Chondrocyte (in vitro differentiated cells): ENCODE measurements around the gene LGALS7B. TPM values are rescaled to one million over a fixed set of nuclear protein-coding genes. Genes with fewer than 3 reads are reported as not detected.
"Not testable (repeated sequence)": the region's sequence is repeated elsewhere in the genome, so short reads cannot be mapped to it uniquely, and the experiment has no call there.

ENCODE experiments used
- DNase-seq: peaks from one replicate; pipeline ENCODE4 v3.0.0; 2021; ENCODE audit warnings: mixed read lengths, low spot score
- H3K27ac Mint-ChIP-seq: one replicate; pipeline ENCODE4 v1.8.0; 2021; ENCODE audit warnings: mild to moderate bottlenecking, moderate library complexity, mixed read lengths; ENCODE audit not compliant: unreplicated experiment
- H3K27me3 Mint-ChIP-seq: 2 replicates; pipeline ENCODE4 v1.8.0; 2021; ENCODE audit warnings: low read depth, mixed read lengths
- H3K36me3 Mint-ChIP-seq: 2 replicates; pipeline ENCODE4 v1.8.0; 2021; ENCODE audit warnings: low read depth, mixed read lengths
- H3K4me1 Mint-ChIP-seq: 2 replicates; pipeline ENCODE4 v1.8.0; 2021; ENCODE audit warnings: low read depth, mild to moderate bottlenecking, mixed read lengths
- H3K4me3 Mint-ChIP-seq: one replicate; pipeline ENCODE4 v1.8.0; 2021; ENCODE audit warnings: mild to moderate bottlenecking, moderate library complexity, mixed read lengths; ENCODE audit not compliant: unreplicated experiment
- H3K9me3 Mint-ChIP-seq: 2 replicates; pipeline ENCODE4 v1.8.0; 2021; ENCODE audit warnings: low read depth, mixed read lengths
- total RNA-seq: library from RNA; stranded (reverse); gene quantifications from 3 replicates; pipeline ENCODE4 v1.2.1, GENCODE V29; 2021
- TF ChIP-seq, protein P1 (sequence below): fragments of 200-600 bp; sonication (generic); IDR thresholded peaks from 2 replicates; pipeline ENCODE4 v1.5.0; 2021; ENCODE audit warnings: antibody characterized with exemption, mild to moderate bottlenecking, moderate library complexity

LGALS7B gene
- total RNA-seq, 1 donor from 2014 or later, result not detected

DNA sequence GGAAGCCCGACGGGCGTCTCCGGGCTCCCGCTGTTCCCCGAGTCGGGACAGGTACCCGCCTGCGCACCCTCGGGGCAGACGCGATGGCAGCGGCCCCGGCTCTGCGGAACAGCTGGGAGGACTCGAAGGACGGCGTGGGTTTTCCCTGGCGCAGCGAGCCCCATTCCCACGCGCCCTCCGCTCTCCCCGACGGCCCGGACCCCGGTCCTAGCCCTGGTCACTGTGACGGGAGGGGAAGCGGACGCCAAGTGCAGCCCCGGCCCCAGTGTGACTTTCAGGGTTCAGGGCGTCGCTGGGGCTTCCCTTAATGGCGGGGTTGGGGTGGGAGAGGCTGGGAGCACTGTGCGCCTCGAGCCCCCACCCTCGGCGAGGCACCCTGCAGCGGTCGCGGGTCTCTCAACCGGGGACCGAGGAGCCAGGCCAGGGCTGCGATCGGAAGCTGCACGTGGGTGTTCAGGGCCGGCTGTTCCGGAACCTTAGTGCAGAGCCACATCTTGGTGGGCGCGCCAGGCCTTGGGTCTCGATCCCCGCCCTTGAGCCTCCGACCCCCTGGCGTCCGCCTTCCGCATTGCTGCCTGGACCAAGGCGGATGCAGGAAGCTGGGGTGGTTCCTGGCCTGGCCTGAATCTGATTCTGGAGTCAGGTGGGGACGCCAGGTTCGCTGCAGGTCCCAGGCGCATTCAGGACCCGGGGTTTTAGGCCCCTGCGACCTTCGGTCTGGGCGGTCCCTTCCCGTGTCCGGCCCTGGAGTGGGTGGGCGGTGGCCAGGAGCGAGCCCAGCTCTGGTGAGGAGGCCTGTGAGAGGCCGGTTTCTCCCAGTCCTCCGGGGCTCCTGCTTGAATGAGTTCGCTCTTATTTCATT lies 3.5 kb downstream of the LGALS7B start:
- TF ChIP-seq, protein P1, sequence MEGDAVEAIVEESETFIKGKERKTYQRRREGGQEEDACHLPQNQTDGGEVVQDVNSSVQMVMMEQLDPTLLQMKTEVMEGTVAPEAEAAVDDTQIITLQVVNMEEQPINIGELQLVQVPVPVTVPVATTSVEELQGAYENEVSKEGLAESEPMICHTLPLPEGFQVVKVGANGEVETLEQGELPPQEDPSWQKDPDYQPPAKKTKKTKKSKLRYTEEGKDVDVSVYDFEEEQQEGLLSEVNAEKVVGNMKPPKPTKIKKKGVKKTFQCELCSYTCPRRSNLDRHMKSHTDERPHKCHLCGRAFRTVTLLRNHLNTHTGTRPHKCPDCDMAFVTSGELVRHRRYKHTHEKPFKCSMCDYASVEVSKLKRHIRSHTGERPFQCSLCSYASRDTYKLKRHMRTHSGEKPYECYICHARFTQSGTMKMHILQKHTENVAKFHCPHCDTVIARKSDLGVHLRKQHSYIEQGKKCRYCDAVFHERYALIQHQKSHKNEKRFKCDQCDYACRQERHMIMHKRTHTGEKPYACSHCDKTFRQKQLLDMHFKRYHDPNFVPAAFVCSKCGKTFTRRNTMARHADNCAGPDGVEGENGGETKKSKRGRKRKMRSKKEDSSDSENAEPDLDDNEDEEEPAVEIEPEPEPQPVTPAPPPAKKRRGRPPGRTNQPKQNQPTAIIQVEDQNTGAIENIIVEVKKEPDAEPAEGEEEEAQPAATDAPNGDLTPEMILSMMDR, result no peak
- Mint-ChIP-seq H3K27me3 (no peaks in the 10 kb centered on the region), H3K36me3 (no peaks in the 10 kb centered on the region), H3K9me3 (peaks cover 3% of the 10 kb centered on the region), H3K27ac (peak overlapping the region; percentile 78), H3K4me3 (no peak overlapping the region), H3K4me1 (peaks cover 12% of the 10 kb centered on the region)
- DNase-seq, result no peak

DNA sequence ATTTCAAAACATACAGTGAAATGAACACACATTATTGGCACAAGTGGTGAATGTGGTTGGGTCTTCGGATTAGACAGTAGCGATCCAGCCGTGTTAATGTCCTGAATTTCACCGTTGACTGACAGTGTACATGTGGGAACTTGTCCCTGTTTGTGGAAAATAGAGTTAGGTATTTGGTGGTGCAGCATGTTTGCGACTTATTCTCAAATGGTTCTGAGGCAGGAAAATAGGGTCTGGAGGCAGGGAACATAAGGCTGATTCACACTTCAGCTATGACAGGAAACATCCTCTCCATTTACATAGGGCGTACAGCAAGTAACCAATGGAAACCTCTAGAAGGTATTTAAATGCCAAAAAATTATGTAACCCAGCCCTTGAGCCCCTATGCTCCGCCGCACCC lies 4.2 kb downstream of the LGALS7B start:
- TF ChIP-seq, protein P1, result no peak
- Mint-ChIP-seq H3K27me3 (no peaks in the 10 kb centered on the region), H3K36me3 (no peaks in the 10 kb centered on the region), H3K9me3 (peaks cover 3% of the 10 kb centered on the region), H3K27ac (peak overlapping the region; percentile 78), H3K4me1 (peaks cover 12% of the 10 kb centered on the region), H3K4me3 (no peak overlapping the region)
- no peak for DNase-seq

DNA sequence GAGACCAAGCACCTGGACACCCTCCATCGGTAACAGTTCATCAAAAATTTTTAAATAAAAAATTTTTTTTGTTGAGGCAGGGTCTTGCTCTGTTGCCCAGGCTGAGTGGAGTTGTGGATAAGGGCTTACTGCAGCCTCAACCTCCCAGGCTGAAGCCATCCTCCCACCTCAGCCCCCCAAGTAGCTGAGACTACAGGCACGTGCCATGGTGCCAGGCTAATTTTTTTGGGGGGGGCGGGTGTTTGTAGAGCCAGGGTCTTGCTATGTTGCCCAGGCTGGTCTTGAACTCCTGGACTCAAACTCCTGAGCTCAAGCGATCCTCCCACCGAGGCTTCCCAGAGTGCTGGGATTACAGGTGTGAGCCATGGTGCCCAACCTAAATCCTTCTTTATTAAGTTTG lies 4.7 kb downstream of the LGALS7B start:
- H3K27ac Mint-ChIP-seq, result no peak overlapping the region
- no peaks in the 10 kb centered on the region for H3K27me3 Mint-ChIP-seq
- no peak overlapping the region for H3K4me3 Mint-ChIP-seq

DNA sequence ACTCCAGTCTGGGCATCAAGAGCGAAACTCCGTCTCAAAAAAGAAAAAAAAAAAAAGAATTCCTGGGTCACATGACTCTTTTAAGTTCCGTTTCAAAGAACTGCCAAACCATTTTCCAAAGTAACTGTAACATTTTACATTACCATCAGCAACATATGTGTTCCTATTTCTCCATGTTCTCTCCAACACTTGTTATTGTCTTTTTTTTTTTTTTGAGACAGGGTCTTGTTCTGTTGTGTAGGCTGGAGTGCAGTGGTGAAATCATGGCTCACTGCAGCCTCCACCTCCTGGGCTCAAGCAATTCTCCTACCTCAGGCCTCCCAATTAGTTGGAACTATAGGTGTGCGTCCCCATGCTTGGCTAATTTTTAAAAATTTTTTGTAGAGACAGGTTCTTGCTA lies 6.5 kb downstream of the LGALS7B start:
- H3K36me3 Mint-ChIP-seq, result no peaks in the 10 kb centered on the region
- TF ChIP-seq, protein P1, result no peak
- no peak overlapping the region for H3K4me3 Mint-ChIP-seq
- no peaks in the 10 kb centered on the region for H3K27me3 Mint-ChIP-seq
- H3K9me3 Mint-ChIP-seq, result peaks cover 3% of the 10 kb centered on the region
- H3K27ac Mint-ChIP-seq, result no peak overlapping the region
- H3K4me1 Mint-ChIP-seq, result peaks cover 17% of the 10 kb centered on the region
- no peak for DNase-seq

More for the DNA sequence above, 4.7 kb downstream of the LGALS7B start:
- Mint-ChIP-seq H3K9me3 (peaks cover 3% of the 10 kb centered on the region), H3K36me3 (no peaks in the 10 kb centered on the region), H3K4me1 (peaks cover 12% of the 10 kb centered on the region)
- TF ChIP-seq, protein P1, result no peak
- no peak for DNase-seq

DNA sequence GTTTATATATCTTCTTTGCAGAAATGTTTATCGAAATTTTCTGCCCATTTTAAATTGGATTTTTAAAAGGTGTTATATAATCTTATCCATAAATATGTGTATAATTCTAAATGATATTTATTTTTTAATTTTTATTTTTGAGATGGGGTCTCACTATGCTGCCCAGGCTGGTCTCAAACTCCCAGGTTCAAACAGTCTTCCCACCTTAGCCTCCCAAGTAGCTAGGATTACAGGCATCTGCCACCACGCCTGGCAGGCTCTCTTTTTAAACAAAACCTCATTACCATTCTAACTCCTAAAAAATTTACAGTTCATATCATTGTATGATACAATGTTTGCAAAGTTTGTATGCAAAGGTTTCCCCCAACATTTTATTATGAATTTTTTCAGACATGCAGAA lies 7.2 kb downstream of the LGALS7B start:
- Mint-ChIP-seq H3K9me3 (peaks cover 3% of the 10 kb centered on the region), H3K4me1 (peaks cover 17% of the 10 kb centered on the region), H3K36me3 (no peaks in the 10 kb centered on the region), H3K27ac (no peak overlapping the region), H3K4me3 (no peak overlapping the region), H3K27me3 (no peaks in the 10 kb centered on the region)
- DNase-seq, result no peak
- TF ChIP-seq, protein P1, result no peak

DNA sequence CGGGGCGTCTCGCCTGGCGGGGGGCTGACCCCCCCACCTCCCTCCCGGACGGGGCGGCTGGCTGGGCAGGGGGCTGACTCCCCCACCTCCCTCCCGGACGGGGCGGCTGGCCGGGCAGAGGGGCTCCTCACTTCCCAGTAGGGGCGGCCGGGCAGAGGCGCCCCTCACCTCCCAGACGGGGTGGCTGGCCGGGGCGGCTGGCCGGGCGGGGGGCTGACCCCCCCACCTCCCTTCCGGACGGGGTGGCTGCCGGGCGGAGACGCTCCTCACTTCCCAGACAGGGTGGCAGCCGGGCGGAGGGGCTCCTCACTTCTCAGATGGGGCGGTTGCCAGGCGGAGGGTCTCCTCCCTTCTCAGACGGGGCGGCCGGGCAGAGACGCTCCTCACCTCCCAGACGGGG lies 8.8 kb downstream of the LGALS7B start:
- H3K4me3 Mint-ChIP-seq, H3K9me3 Mint-ChIP-seq, H3K27ac Mint-ChIP-seq, H3K27me3 Mint-ChIP-seq, H3K36me3 Mint-ChIP-seq, DNase-seq: not testable (repeated sequence)
- H3K4me1 Mint-ChIP-seq, result peaks cover 16% of the 10 kb centered on the region
